ENCODE measurements around the gene CHRNB2.
"Not testable (repeated sequence)": the region's sequence is repeated elsewhere in the genome, so short reads cannot be mapped to it uniquely, and the experiment has no call there.

Gene CHRNB2

GRCh38 chr1:154567386-154568156 is at the start of gene CHRNB2:
Gene CHRNB2 (plus strand): TSS chr1:154567778. CDS start chr1:154568045, 267 bp downstream.
- peak; percentile 68 for DNase-seq (ENCODE audit: low spot score)

- DNase-seq (ENCODE audit: low spot score), result no peak
These were observed 48.0 kb upstream of the CHRNB2 start for GRCh38 chr1:154519591-154519991.

DNA sequence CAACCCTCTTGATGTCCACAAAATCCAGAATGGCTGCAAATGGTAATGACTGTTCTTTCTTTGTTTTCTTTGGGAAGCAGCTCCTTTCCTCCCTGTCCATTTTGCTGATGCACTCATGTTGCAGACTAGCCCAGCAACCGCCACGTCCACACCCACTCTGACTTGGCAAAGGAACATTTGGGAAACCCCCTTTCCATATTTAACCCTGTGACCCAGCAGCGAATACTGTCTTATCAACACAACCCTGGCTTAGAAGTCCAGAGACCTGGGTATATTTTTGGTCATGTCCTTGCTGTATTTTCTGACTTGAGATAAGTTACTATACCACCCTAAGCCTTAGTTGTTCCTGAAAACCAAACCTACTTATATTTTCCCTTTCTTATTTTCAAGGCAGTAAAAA is 47.2 kb upstream of the CHRNB2 start:
- no peak for DNase-seq (ENCODE audit: low spot score)

DNA sequence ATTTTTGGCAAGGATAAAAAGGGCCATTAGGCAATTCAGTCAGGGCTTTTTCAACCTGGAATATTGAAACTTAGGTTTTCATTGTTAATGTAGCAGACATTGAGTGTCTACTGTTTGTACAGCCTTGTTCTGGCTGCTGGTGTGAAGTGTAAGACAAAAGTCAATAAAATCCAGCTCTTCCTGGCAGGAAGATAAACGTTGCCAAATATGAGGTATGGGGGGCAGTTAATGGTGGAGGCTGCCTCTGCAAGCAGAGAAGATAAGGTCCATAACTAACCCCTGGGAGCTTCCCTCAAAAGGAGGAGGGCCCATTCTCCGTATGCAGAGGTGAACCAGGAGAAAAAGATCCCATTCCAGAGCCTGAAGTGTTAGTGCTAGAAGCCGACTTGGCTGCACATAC is 45.9 kb upstream of the CHRNB2 start:
- no peak for DNase-seq (ENCODE audit: low spot score)

GRCh38 chr1:154524881-154525280 is 42.7 kb upstream of the CHRNB2 start:
- DNase-seq (ENCODE audit: low spot score), result no peak

DNA sequence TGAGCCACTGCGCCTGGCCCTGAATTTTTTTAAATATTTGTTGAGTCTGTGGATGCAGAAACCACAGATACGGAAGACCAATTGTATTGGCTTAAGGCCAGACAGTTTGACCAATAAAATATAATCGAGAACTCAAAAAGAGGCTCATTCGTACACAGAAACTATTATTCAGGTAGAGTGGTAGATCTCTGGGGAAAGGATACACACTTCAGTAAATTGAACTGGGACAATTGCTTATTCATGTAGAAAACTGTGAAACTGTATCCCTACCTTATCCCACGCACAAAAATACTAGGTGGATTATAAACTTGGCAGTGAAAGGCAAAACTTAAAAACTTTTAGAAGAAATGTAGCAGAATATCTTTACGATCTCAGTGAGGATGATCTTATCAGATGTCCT is 40.4 kb upstream of the CHRNB2 start:
- no peak for DNase-seq (ENCODE audit: low spot score)

DNA sequence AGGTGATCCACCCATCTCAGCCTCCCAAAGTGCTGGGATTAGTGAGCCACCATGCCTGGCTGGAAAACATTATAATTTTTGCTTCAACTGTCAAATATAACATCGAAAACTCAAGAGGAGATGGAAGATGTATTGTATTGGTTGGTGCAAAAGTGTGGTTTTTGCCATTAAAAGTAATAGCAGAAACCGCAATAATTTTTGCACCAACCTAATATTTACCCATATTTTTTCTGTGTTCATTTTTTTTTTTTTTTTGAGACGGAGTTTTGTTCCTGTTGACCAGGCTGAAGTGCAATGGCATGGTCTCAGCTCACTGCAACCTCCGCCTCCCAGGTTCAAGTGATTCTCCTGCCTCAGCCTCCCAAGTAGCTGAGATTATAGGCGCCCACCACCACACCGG is 38.3 kb upstream of the CHRNB2 start:
- DNase-seq (ENCODE audit: low spot score), result no peak

DNA sequence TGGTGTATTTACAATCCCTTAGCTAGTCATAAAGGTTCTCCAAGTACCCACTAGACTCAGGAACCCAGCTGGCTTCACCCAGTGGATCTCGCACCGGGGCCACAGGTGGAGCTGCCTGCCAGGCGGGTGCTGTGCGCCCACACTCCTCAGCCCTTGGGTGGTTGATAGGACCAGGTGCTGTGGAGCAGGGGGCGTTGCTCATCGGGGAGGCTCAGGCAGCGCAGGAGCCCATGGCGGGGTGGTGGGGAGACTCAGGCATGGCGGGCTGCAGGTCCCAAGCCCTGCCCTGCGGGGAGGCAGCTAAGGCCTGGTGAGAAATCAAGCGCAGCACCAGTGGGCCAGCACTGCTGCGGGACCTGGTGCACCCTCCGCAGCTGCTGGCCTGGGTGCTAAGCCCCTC is 35.6 kb upstream of the CHRNB2 start:
- DNase-seq (ENCODE audit: low spot score), result not testable (repeated sequence)

- DNase-seq (ENCODE audit: low spot score), result no peak
These were observed 33.4 kb upstream of the CHRNB2 start for GRCh38 chr1:154533952-154534844.

GRCh38 chr1:154536570-154536969 is 31.0 kb upstream of the CHRNB2 start:
- no peak for DNase-seq (ENCODE audit: low spot score)

- DNase-seq (ENCODE audit: low spot score), result no peak
These were observed 27.8 kb upstream of the CHRNB2 start for GRCh38 chr1:154539486-154540483.

GRCh38 chr1:154541231-154541630 is 26.3 kb upstream of the CHRNB2 start:
- DNase-seq (ENCODE audit: low spot score), result no peak

GRCh38 chr1:154546264-154547063 is 21.1 kb upstream of the CHRNB2 start:
- peak; percentile 34 for DNase-seq (ENCODE audit: low spot score)

GRCh38 chr1:154547105-154547732 is 20.4 kb upstream of the CHRNB2 start:
- no peak for DNase-seq (ENCODE audit: low spot score)

DNA sequence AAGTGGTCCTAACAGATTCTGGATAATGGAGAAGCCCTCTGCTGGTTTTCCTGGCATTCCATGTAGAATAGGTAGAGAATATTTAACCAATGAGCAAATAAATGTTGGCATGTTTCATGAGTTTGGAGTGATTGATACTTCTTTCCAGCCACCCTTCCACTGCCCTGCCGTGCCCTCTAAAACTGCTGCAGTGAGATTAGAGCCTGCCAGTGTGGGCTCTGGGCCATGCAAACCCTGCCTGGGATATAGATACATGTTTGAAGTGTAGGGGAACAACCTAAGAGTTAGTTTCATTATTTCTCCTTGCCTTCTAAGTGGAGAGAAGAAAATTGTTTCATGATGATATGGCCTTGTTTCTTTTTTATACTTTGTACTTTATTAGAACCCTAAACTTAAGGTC is 19.6 kb upstream of the CHRNB2 start:
- no peak for DNase-seq (ENCODE audit: low spot score)

DNA sequence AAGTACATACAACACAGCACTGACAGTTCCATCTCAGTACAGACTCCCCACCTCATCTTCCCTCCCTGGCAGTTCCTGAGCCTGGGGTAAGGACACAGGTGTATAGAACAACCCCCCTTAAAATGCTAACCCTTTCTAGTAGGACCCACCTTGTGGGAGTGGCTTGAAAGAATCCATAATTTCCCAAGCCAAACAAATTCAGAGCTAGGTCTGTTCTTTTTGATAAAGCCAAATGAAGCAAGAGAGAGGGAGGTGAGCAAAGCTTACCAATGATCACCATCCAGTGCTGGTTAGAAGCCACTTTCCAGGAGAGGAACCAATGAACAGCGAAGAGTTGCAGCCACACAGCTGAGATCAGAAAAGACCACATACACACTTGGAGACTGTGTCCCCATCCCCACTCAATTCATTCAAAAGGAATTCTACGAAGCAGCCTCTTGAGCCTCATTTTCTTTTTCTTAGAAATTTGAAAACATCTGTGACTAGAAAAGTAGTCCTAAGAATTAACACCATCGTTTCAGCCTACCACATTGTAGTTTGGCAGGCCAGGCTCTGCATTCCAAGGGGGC is 18.3 kb upstream of the CHRNB2 start:
- no peak for DNase-seq (ENCODE audit: low spot score)

GRCh38 chr1:154550070-154550469 is 17.5 kb upstream of the CHRNB2 start:
- no peak for DNase-seq (ENCODE audit: low spot score)

DNA sequence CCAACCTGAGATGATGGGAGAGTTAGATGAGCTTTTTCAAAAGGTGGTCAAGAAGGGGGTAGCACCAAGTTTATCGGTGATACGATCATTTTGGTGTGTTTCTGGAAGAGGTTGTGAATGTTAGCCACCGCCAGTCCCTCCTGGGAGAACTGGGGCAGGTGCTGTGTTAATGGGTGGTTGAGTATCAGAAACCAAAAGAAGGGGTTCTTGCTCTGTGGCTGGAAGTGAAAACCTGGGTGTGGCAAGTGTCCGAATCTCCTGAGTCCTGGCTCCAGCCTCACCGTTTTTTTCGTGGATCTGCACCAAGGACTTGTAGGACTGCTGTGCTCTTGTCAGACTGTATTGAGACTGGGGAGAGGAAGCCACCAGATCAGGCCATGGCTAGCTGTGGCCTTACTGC is 16.9 kb upstream of the CHRNB2 start:
- DNase-seq (ENCODE audit: low spot score), result no peak

DNA sequence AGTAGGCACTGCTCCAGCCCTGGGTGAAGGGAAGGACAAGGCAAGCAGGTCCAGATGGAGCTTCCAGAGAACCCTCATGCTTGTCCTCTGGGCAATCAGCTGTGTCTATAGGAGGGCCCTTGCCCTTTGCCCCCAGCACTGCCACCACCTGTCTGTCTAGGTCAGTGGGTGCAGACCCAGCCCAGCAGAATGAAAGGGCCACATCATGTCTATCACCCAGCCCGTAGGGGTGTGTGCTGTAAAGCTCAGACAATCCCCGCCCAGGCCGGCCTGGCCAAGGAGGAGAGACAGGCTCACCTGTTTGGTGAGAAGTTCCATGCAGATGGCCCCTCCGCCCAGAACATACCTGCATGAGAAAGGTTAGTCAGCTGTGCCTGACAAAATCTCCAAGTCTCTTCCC is 16.1 kb upstream of the CHRNB2 start:
- DNase-seq (ENCODE audit: low spot score), result no peak

DNA sequence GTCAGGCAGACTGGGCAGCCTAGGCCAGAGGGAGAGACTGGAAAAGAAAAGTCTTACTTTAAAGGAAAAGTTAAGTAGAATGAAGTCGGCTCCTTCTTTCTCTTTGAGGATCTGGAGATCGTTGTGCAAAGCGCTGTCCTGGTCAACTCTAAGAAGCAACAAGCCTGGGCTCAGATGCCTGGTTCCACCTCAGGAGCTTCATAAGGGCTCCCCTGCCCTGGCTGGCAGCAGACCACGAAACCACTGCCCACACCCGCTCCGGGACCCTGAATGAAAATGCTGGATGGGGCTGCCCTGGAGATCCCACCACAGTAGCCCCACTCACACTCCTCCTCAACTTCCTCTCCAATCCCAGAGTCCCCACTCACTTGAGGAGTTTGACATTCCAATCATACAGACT is 15.5 kb upstream of the CHRNB2 start:
- DNase-seq (ENCODE audit: low spot score), result no peak

Data from putamen (tissue), 1 donor.